GM12874 (cell line): ENCODE data around the gene TLK2.

Source experiments
- TF ChIP-seq, protein P1 (sequence below): IDR thresholded peaks from 2 replicates; pipeline ENCODE4 v1.5.1; 2011; ENCODE audit warnings: low read depth, mild to moderate bottlenecking, control low read depth, low read length, moderate library complexity; ENCODE audit not compliant: insufficient read depth

TLK2 gene

DNA sequence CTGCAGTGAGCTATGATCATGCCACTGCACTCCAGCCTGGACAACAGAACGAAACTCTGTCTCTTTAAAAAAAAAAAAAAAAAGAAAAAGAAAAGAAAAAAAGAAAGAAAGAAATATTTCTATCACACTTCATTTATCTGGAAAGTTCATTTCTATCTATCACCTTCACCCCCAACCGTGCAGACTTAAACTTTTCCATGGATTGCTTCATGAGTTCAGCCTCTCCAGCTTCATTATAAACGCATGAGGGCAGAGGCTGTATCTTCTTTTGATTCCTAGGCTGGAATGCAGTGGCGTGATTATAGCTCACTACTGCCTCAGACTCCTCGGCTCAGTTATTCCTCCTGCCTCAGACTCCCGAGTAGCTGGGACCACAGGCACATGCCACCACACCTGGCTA, 177.0 kb downstream of the TLK2 start:
- TF ChIP-seq, protein P1, sequence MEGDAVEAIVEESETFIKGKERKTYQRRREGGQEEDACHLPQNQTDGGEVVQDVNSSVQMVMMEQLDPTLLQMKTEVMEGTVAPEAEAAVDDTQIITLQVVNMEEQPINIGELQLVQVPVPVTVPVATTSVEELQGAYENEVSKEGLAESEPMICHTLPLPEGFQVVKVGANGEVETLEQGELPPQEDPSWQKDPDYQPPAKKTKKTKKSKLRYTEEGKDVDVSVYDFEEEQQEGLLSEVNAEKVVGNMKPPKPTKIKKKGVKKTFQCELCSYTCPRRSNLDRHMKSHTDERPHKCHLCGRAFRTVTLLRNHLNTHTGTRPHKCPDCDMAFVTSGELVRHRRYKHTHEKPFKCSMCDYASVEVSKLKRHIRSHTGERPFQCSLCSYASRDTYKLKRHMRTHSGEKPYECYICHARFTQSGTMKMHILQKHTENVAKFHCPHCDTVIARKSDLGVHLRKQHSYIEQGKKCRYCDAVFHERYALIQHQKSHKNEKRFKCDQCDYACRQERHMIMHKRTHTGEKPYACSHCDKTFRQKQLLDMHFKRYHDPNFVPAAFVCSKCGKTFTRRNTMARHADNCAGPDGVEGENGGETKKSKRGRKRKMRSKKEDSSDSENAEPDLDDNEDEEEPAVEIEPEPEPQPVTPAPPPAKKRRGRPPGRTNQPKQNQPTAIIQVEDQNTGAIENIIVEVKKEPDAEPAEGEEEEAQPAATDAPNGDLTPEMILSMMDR, result no peak

DNA sequence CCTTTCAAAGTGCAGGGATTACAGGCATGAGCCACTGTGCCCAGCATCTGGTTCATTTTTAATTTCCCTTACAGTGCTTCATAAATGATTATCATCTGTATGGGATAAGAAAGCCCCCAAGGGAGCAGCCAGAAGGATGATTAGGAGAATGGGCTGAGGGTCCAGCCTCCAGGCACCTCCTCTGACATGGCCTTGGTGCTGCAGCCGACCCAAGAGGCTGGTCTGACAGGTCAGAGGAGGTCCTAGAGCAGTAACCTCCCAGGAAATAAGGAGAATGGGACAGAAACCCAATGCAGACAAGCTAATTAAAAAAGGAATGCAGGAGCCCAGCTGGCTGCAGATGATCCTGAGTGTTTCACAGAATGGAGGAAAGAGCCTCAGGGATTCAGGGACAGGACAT, 177.8 kb downstream of the TLK2 start:
- TF ChIP-seq, protein P1, result no peak

DNA sequence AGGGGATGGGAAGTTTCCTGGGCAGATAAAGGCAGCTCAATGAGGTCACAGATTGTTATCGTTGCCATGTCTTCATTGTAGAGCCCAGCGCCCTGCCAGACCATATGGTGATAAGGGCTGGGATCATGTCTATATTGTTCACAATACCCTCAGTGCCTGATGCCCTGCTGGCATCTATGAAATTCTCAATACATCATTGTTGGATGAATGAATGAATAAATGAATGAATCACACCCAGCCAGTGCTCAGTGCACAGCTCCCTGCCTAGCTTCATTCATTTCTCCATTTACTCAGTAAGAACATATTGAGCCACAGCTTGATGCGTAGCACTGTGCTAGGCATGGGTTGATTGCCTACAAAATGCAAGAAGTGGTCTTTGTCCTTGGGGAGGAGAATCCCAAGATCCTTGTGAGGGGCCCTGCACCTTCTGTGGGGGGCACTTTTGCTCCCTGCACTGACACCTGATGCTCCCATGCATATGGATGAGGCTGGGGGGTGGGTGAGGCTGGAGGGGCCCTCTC, 178.6 kb downstream of the TLK2 start:
- TF ChIP-seq, protein P1, result no peak

- TF ChIP-seq, protein P1, result no peak
Measured at GRCh38 chr17:62657690-62658089, 179.1 kb downstream of the TLK2 start.

- TF ChIP-seq, protein P1, result no peak
Measured at GRCh38 chr17:62658136-62658920, 179.7 kb downstream of the TLK2 start.

DNA sequence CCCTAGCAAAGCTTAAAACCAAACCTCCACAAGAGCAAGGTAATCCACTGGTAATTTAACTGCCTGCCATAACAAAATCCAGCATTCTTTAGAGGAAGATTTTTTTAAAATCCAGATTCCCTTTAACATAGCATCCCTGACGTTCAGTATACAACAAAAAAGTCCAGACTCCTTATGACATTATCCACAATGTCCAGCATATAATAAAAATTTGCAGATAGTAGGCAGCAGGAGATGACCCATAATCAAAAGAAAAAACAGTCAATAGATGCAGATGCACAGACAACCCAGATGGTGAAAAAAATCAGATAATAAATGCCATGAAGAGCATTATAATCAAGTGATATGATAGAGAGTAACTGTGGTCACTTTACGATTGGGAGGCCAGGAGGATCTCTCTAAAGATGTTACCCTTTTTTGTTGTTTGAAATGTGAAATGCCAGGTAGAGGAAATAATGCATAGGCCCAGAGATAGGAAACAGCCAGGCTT, 182.0 kb downstream of the TLK2 start:
- TF ChIP-seq, protein P1, result no peak

DNA sequence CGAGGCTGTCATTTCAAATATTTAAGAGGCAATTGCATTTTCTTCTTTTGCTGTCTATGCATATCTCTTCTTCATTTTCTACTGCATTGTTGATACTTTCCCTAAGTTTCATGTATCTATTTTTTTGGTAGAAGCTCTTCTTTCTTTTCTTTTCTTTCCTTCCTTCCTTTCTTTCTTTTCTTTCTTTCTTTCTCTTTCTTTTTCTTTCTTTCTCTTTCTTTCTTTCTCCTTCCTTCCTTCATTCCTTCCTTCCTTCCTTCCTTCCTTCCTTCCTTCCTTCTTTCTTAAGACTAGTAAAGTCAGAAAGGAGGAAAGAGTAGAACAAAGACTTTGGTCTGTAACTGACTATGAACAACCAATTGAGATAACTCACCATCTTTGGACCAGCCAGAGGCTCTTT, 182.7 kb downstream of the TLK2 start:
- TF ChIP-seq, protein P1, result no peak
